Measurements from ENCODE around the gene CRIM1.

Gene CRIM1

DNA sequence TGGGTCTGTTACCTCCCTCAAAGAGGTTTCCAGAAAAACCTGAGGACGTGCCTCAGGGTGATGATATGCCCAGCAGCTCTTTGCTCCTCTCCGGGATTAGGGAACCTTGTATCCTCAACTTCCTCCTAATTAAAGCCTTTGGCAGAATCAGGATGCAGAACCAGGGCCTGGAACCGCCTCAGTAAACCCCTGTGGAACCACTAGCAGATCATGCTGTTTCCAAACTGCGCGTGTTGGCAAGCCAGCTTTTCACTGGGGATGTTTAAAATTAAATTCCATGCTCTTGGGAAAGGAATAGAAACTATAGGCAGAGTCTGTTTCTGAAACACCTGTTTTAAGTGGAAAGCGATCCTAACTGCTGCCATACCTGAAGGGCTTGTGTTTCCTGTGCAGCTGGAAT is 26.4 kb downstream of the CRIM1 start:
- H3K9ac ChIP-seq (ENCODE audit: low read depth in 1 of 2, low read length in 2 of 2): no peak overlapping the region
- H3K27me3 ChIP-seq (ENCODE audit: control insufficient read depth in 1 of 2, insufficient read depth in 2 of 2, low read length in 2 of 2): no peaks in the 10 kb centered on the region
- H3K36me3 ChIP-seq (ENCODE audit: control insufficient read depth in 1 of 2, insufficient read depth in 2 of 2, low read length in 2 of 2): no peaks in the 10 kb centered on the region
- H3K9me3 ChIP-seq (ENCODE audit: control insufficient read depth in 1 of 2, low read length in 2 of 2): no peaks in the 10 kb centered on the region
- no peak overlapping the region for H3K4me3 ChIP-seq (ENCODE audit: low read depth in 1 of 2, low read length in 2 of 2)
- peaks cover 7 to 12% of the 10 kb centered on the region in 2 donors for H3K4me1 ChIP-seq (ENCODE audit: control insufficient read depth in 1 of 2, insufficient read depth in 2 of 2, low read length in 2 of 2)
- H3K27ac ChIP-seq (ENCODE audit: low read depth, low read length): no peak overlapping the region

- H3K9me3 ChIP-seq (ENCODE audit: control insufficient read depth in 1 of 2, low read length in 2 of 2): no peaks in the 10 kb centered on the region
- H3K36me3 ChIP-seq (ENCODE audit: control insufficient read depth in 1 of 2, insufficient read depth in 2 of 2, low read length in 2 of 2): no peaks in the 10 kb centered on the region
- peaks cover 2 to 10% of the 10 kb centered on the region in 2 donors for H3K4me1 ChIP-seq (ENCODE audit: control insufficient read depth in 1 of 2, insufficient read depth in 2 of 2, low read length in 2 of 2)
- no peak overlapping the region for H3K4me3 ChIP-seq (ENCODE audit: low read depth in 1 of 2, low read length in 2 of 2)
- no peak overlapping the region for H3K9ac ChIP-seq (ENCODE audit: low read depth in 1 of 2, low read length in 2 of 2)
- H3K27ac ChIP-seq (ENCODE audit: low read depth, low read length): no peak overlapping the region
- H3K27me3 ChIP-seq (ENCODE audit: control insufficient read depth in 1 of 2, insufficient read depth in 2 of 2, low read length in 2 of 2): no peaks in the 10 kb centered on the region
Observed at GRCh38 chr2:36382472-36382871, 26.9 kb downstream of the CRIM1 start.

- Histone ChIP-seq H3K27ac (ENCODE audit: low read depth, low read length) (no peak overlapping the region), H3K4me1 (ENCODE audit: control insufficient read depth in 1 of 2, insufficient read depth in 2 of 2, low read length in 2 of 2) (peaks cover 6 to 10% of the 10 kb centered on the region in 2 donors), H3K9me3 (ENCODE audit: control insufficient read depth in 1 of 2, low read length in 2 of 2) (no peaks in the 10 kb centered on the region), H3K36me3 (ENCODE audit: control insufficient read depth in 1 of 2, insufficient read depth in 2 of 2, low read length in 2 of 2) (no peaks in the 10 kb centered on the region), H3K4me3 (ENCODE audit: low read depth in 1 of 2, low read length in 2 of 2) (no peak overlapping the region), H3K9ac (ENCODE audit: low read depth in 1 of 2, low read length in 2 of 2) (no peak overlapping the region), H3K27me3 (ENCODE audit: control insufficient read depth in 1 of 2, insufficient read depth in 2 of 2, low read length in 2 of 2) (no peaks in the 10 kb centered on the region)
Observed at GRCh38 chr2:36383726-36384125, 28.1 kb downstream of the CRIM1 start.

- no peaks in the 10 kb centered on the region for H3K9me3 ChIP-seq (ENCODE audit: control insufficient read depth in 1 of 2, low read length in 2 of 2)
- H3K9ac ChIP-seq (ENCODE audit: low read depth in 1 of 2, low read length in 2 of 2): no peak overlapping the region
- no peak overlapping the region for H3K27ac ChIP-seq (ENCODE audit: low read depth, low read length)
- no peaks in the 10 kb centered on the region for H3K27me3 ChIP-seq (ENCODE audit: control insufficient read depth in 1 of 2, insufficient read depth in 2 of 2, low read length in 2 of 2)
- no peaks in the 10 kb centered on the region for H3K36me3 ChIP-seq (ENCODE audit: control insufficient read depth in 1 of 2, insufficient read depth in 2 of 2, low read length in 2 of 2)
- peaks cover 11 to 12% of the 10 kb centered on the region in 2 donors for H3K4me1 ChIP-seq (ENCODE audit: control insufficient read depth in 1 of 2, insufficient read depth in 2 of 2, low read length in 2 of 2)
- no peak overlapping the region for H3K4me3 ChIP-seq (ENCODE audit: low read depth in 1 of 2, low read length in 2 of 2)
Observed at GRCh38 chr2:36384454-36384853, 28.9 kb downstream of the CRIM1 start.

DNA sequence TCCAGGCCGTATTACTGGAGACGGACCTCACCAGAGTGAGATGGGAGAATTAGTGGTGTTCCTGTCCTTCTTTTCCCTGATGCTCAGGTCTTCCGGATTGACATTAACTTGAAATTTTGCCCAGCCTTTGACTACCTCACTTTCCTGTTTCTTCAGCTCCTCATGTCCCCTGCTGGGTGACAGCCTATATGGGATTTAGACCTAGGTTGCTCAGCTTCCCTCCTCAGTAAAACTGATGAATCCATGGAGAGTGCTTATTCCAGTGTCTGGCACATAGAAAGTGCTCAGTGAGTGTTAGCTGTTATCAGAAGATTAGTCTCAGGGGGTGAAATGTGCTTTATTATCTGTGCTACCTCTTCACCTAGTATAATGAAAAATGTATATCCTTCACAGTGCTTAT is 30.0 kb downstream of the CRIM1 start:
- no peak overlapping the region for H3K4me3 ChIP-seq (ENCODE audit: low read depth in 1 of 2, low read length in 2 of 2)
- H3K36me3 ChIP-seq (ENCODE audit: control insufficient read depth in 1 of 2, insufficient read depth in 2 of 2, low read length in 2 of 2): no peaks in the 10 kb centered on the region
- H3K27ac ChIP-seq (ENCODE audit: low read depth, low read length): no peak overlapping the region
- H3K4me1 ChIP-seq (ENCODE audit: control insufficient read depth in 1 of 2, insufficient read depth in 2 of 2, low read length in 2 of 2): peaks cover 7 to 18% of the 10 kb centered on the region in 2 donors
- no peaks in the 10 kb centered on the region for H3K9me3 ChIP-seq (ENCODE audit: control insufficient read depth in 1 of 2, low read length in 2 of 2)
- H3K9ac ChIP-seq (ENCODE audit: low read depth in 1 of 2, low read length in 2 of 2): no peak overlapping the region
- H3K27me3 ChIP-seq (ENCODE audit: control insufficient read depth in 1 of 2, insufficient read depth in 2 of 2, low read length in 2 of 2): no peaks in the 10 kb centered on the region

DNA sequence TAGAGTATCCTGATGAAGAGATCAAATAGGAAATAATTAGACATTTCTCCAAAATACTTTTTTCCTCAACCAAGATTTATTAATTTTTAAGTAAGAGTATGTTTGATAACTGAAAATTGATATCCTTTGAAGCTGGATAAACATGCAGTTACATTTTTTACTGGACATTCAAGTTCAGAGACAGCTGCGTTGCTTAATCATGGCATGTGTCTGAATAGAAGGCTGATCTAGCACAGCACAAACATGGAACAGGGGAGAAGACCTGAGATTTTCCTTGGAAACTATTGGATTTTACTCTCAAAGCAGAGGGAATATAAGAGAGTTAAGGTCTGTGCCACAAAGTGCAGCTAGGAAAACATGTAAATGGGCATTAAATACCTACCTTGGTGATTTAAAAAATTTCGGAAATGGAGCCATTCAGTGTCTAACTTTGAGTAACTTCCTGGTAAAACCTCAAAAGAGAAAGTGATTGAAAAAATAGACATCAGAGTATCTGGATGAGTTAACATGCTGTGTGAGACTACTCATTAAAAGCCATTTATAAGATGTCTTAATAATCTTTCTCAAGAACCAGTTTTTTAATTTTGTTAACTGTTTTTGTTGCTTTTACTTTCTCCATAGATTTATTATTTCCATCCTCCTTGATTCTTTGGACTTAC is 31.8 kb downstream of the CRIM1 start:
- Histone ChIP-seq H3K36me3 (ENCODE audit: control insufficient read depth in 1 of 2, insufficient read depth in 2 of 2, low read length in 2 of 2) (no peaks in the 10 kb centered on the region), H3K9ac (ENCODE audit: low read depth in 1 of 2, low read length in 2 of 2) (no peak overlapping the region), H3K4me3 (ENCODE audit: low read depth in 1 of 2, low read length in 2 of 2) (no peak overlapping the region), H3K4me1 (ENCODE audit: control insufficient read depth in 1 of 2, insufficient read depth in 2 of 2, low read length in 2 of 2) (peaks cover 6 to 18% of the 10 kb centered on the region in 2 donors), H3K9me3 (ENCODE audit: control insufficient read depth in 1 of 2, low read length in 2 of 2) (no peaks in the 10 kb centered on the region), H3K27ac (ENCODE audit: low read depth, low read length) (no peak overlapping the region), H3K27me3 (ENCODE audit: control insufficient read depth in 1 of 2, insufficient read depth in 2 of 2, low read length in 2 of 2) (no peaks in the 10 kb centered on the region)

GRCh38 chr2:36388472-36388871 is 32.9 kb downstream of the CRIM1 start:
- Histone ChIP-seq H3K36me3 (ENCODE audit: control insufficient read depth in 1 of 2, insufficient read depth in 2 of 2, low read length in 2 of 2) (no peaks in the 10 kb centered on the region), H3K9ac (ENCODE audit: low read depth in 1 of 2, low read length in 2 of 2) (no peak overlapping the region), H3K9me3 (ENCODE audit: control insufficient read depth in 1 of 2, low read length in 2 of 2) (no peaks in the 10 kb centered on the region), H3K4me3 (ENCODE audit: low read depth in 1 of 2, low read length in 2 of 2) (no peak overlapping the region), H3K4me1 (ENCODE audit: control insufficient read depth in 1 of 2, insufficient read depth in 2 of 2, low read length in 2 of 2) (peaks cover 6 to 18% of the 10 kb centered on the region in 2 donors), H3K27me3 (ENCODE audit: control insufficient read depth in 1 of 2, insufficient read depth in 2 of 2, low read length in 2 of 2) (no peaks in the 10 kb centered on the region), H3K27ac (ENCODE audit: low read depth, low read length) (no peak overlapping the region)

DNA sequence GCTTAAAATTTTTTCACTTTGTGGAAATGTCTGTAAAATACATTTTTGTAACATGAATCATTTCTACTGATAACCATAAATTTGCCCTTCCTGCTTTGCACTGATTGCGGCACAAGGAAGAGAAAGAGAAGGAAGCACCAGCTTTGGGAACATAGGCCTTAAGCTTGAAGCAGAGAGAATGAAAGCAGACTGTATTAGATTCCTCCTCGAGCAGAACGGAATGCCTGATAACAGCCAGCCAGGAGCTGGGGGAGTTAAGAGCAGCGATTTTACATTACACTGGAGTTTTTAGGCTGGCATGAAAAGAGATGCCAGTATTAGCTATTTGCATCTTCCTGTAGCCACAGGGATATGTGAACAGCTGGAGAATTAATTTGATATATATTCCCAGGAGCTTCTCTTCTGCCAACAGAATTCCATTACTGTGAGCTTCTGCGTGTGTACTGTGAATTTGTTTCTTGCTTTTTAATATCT is 33.5 kb downstream of the CRIM1 start:
- Histone ChIP-seq H3K36me3 (ENCODE audit: control insufficient read depth in 1 of 2, insufficient read depth in 2 of 2, low read length in 2 of 2) (no peaks in the 10 kb centered on the region), H3K4me1 (ENCODE audit: control insufficient read depth in 1 of 2, insufficient read depth in 2 of 2, low read length in 2 of 2) (peaks cover 6 to 18% of the 10 kb centered on the region in 2 donors), H3K9ac (ENCODE audit: low read depth in 1 of 2, low read length in 2 of 2) (no peak overlapping the region), H3K9me3 (ENCODE audit: control insufficient read depth in 1 of 2, low read length in 2 of 2) (no peaks in the 10 kb centered on the region), H3K27me3 (ENCODE audit: control insufficient read depth in 1 of 2, insufficient read depth in 2 of 2, low read length in 2 of 2) (no peaks in the 10 kb centered on the region), H3K27ac (ENCODE audit: low read depth, low read length) (no peak overlapping the region), H3K4me3 (ENCODE audit: low read depth in 1 of 2, low read length in 2 of 2) (no peak overlapping the region)

DNA sequence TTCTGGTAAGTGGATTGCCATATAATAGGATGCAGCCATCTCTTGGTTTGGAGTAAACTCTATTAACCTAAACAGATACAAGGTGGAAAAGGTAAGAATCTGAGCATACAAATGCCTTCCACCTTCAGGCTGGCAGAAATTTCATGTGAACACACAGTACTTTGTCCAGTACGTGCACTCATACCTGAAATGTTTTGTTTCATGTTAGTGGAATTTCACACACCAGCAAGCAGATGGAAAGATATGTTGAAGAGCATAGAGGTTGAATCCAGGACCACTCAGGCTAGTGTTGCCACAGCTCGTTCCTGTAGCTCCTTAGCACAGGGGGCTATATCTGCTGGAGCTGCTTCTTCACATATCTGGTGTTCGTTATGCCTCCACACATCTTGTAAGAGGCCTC is 34.0 kb downstream of the CRIM1 start:
- no peak overlapping the region for H3K4me3 ChIP-seq (ENCODE audit: low read depth in 1 of 2, low read length in 2 of 2)
- no peaks in the 10 kb centered on the region for H3K9me3 ChIP-seq (ENCODE audit: control insufficient read depth in 1 of 2, low read length in 2 of 2)
- no peaks in the 10 kb centered on the region for H3K27me3 ChIP-seq (ENCODE audit: control insufficient read depth in 1 of 2, insufficient read depth in 2 of 2, low read length in 2 of 2)
- no peaks in the 10 kb centered on the region for H3K36me3 ChIP-seq (ENCODE audit: control insufficient read depth in 1 of 2, insufficient read depth in 2 of 2, low read length in 2 of 2)
- H3K9ac ChIP-seq (ENCODE audit: low read depth in 1 of 2, low read length in 2 of 2): no peak overlapping the region
- no peak overlapping the region for H3K27ac ChIP-seq (ENCODE audit: low read depth, low read length)
- peaks cover 6 to 18% of the 10 kb centered on the region in 2 donors for H3K4me1 ChIP-seq (ENCODE audit: control insufficient read depth in 1 of 2, insufficient read depth in 2 of 2, low read length in 2 of 2)

- Histone ChIP-seq H3K27me3 (ENCODE audit: control insufficient read depth in 1 of 2, insufficient read depth in 2 of 2, low read length in 2 of 2) (no peaks in the 10 kb centered on the region), H3K27ac (ENCODE audit: low read depth, low read length) (no peak overlapping the region), H3K9me3 (ENCODE audit: control insufficient read depth in 1 of 2, low read length in 2 of 2) (no peaks in the 10 kb centered on the region), H3K4me1 (ENCODE audit: control insufficient read depth in 1 of 2, insufficient read depth in 2 of 2, low read length in 2 of 2) (peaks cover 8 to 33% of the 10 kb centered on the region in 2 donors), H3K4me3 (ENCODE audit: low read depth in 1 of 2, low read length in 2 of 2) (no peak overlapping the region), H3K9ac (ENCODE audit: low read depth in 1 of 2, low read length in 2 of 2) (no peak overlapping the region), H3K36me3 (ENCODE audit: control insufficient read depth in 1 of 2, insufficient read depth in 2 of 2, low read length in 2 of 2) (no peaks in the 10 kb centered on the region)
Observed at GRCh38 chr2:36392571-36393255, 37.1 kb downstream of the CRIM1 start.

All from duodenal mucosa (tissue), 2 donors.